ENCODE results near the gene RARRES2.
"Not testable (repeated sequence)": the region's sequence is repeated elsewhere in the genome, so short reads cannot be mapped to it uniquely, and the experiment has no call there.

RARRES2 gene

GRCh38 chr7:150322833-150323681 is 18.4 kb downstream of the RARRES2 start, which contains the start of the genes ACTR3C and LRRC61:
Gene ACTR3C, minus strand, starts transcription at chr7:150323545. Its CDS starts 28,249 bp downstream, at chr7:150295296.
Gene LRRC61, plus strand, starts transcription at chr7:150323355. Its CDS starts 13,507 bp downstream, at chr7:150336862.
- in situ Hi-C loops (cut with HindIII; ENCODE audit: low sequenced_read_pairs): no loop called here

GRCh38 chr7:150322114-150322832 is 19.2 kb downstream of the RARRES2 start:
- in situ Hi-C loops (cut with HindIII; ENCODE audit: low sequenced_read_pairs): no loop called here

- in situ Hi-C loops (cut with HindIII; ENCODE audit: low sequenced_read_pairs): no loop called here
Measured at GRCh38 chr7:150321788-150322113, 19.7 kb downstream of the RARRES2 start.

GRCh38 chr7:150317748-150318444 is 23.5 kb downstream of the RARRES2 start:
- in situ Hi-C loops (cut with HindIII; ENCODE audit: low sequenced_read_pairs): no loop called here

- in situ Hi-C loops (cut with HindIII; ENCODE audit: low sequenced_read_pairs): not testable (repeated sequence)
Measured at GRCh38 chr7:150316987-150317386, 24.4 kb downstream of the RARRES2 start.

- in situ Hi-C loops (cut with HindIII; ENCODE audit: low sequenced_read_pairs): no loop called here
Measured at GRCh38 chr7:150314639-150315239, 26.7 kb downstream of the RARRES2 start.

- in situ Hi-C loops (cut with HindIII; ENCODE audit: low sequenced_read_pairs): no loop called here
Measured at GRCh38 chr7:150313870-150314269, 27.6 kb downstream of the RARRES2 start.

- in situ Hi-C loops (cut with HindIII; ENCODE audit: low sequenced_read_pairs): no loop called here
Measured at GRCh38 chr7:150313367-150313809, 28.0 kb downstream of the RARRES2 start.

- in situ Hi-C loops (cut with HindIII; ENCODE audit: low sequenced_read_pairs): not testable (repeated sequence)
Measured at GRCh38 chr7:150312649-150313366, 28.6 kb downstream of the RARRES2 start.

GRCh38 chr7:150311711-150312110 is 29.7 kb downstream of the RARRES2 start:
- in situ Hi-C loops (cut with HindIII; ENCODE audit: low sequenced_read_pairs): no loop called here

- in situ Hi-C loops (cut with HindIII; ENCODE audit: low sequenced_read_pairs): no loop called here
Measured at GRCh38 chr7:150311146-150311545, 30.3 kb downstream of the RARRES2 start.

GRCh38 chr7:150308575-150308974 is 32.9 kb downstream of the RARRES2 start:
- in situ Hi-C loops (cut with HindIII; ENCODE audit: low sequenced_read_pairs): loop anchor here (5.0 kb wide), 1 partner anchor 99 kb away; a partner anchor contains a TSS

- in situ Hi-C loops (cut with HindIII; ENCODE audit: low sequenced_read_pairs): loop anchor here (5.0 kb wide), 1 partner anchor 99 kb away; a partner anchor contains a TSS
Measured at GRCh38 chr7:150307904-150308303, 33.5 kb downstream of the RARRES2 start.

GRCh38 chr7:150307129-150307528 is 34.3 kb downstream of the RARRES2 start:
- in situ Hi-C loops (cut with HindIII; ENCODE audit: low sequenced_read_pairs): loop anchor here (5.0 kb wide), 1 partner anchor 100 kb away; a partner anchor contains a TSS

GRCh38 chr7:150306377-150306776 is 35.1 kb downstream of the RARRES2 start:
- in situ Hi-C loops (cut with HindIII; ENCODE audit: low sequenced_read_pairs): loop anchor here (5.0 kb wide), 1 partner anchor 101 kb away; a partner anchor contains a TSS

GRCh38 chr7:150305903-150306284 is 35.5 kb downstream of the RARRES2 start:
- in situ Hi-C loops (cut with HindIII; ENCODE audit: low sequenced_read_pairs): loop anchor here (5.0 kb wide), 1 partner anchor 101 kb away; a partner anchor contains a TSS

GRCh38 chr7:150305259-150305902 is 36.0 kb downstream of the RARRES2 start:
- in situ Hi-C loops (cut with HindIII; ENCODE audit: low sequenced_read_pairs): loop anchor here (5.0 kb wide), 1 partner anchor 102 kb away; a partner anchor contains a TSS

GRCh38 chr7:150304499-150305258 is 36.8 kb downstream of the RARRES2 start:
- in situ Hi-C loops (cut with HindIII; ENCODE audit: low sequenced_read_pairs): loop anchor here (5.0 kb wide), 1 partner anchor 103 kb away; a partner anchor contains a TSS
